Measurements from ENCODE around the gene ZFP30. TPM values are rescaled to one million over a fixed set of nuclear protein-coding genes. Genes with fewer than 3 reads are reported as not detected.

The ZFP30 gene
- total and polyA plus RNA-seq, 2 of the 13 experiments (the other 11 are each of a cell fraction or from before 2014, with no cell fraction given): 3.4 to 19.2 TPM

GRCh38 chr19:37594982-37595382 is 60.3 kb downstream of the ZFP30 start (continued):
- TF ChIP-seq AHDC1 (CRISPR knock-in tag; IDR thresholded peaks at IDR 0.05; ENCODE audit: borderline replicate concordance) (no peak), RNF2 (conservative IDR thresholded peaks at IDR 0.05; ENCODE audit: low read depth) (no peak), ZNF329 (CRISPR knock-in tag; IDR thresholded peaks at IDR 0.05; ENCODE audit: low read depth) (no peak), CAMTA2 (CRISPR knock-in tag; IDR thresholded peaks at IDR 0.05; ENCODE audit: borderline replicate concordance) (no peak), ZNF687 (CRISPR knock-in tag; IDR thresholded peaks at IDR 0.05) (peak; percentile 13; the same call in 1 of the 2 replicates), ZNF646 (CRISPR knock-in tag; IDR thresholded peaks at IDR 0.05) (peak; percentile 71; the same call in 1 of the 2 replicates), ZNF10 (CRISPR knock-in tag; IDR thresholded peaks at IDR 0.05; ENCODE audit: borderline replicate concordance, low read depth) (no peak), ZNF678 (CRISPR knock-in tag; IDR thresholded peaks at IDR 0.05) (no peak), RXRA (CRISPR knock-in tag; IDR thresholded peaks at IDR 0.05) (no peak), ZNF33A (CRISPR knock-in tag; IDR thresholded peaks at IDR 0.05; ENCODE audit: borderline replicate concordance) (no peak), AHR (CRISPR knock-in tag; IDR thresholded peaks at IDR 0.05) (no peak), SETDB1 (CRISPR knock-in tag; IDR thresholded peaks at IDR 0.05; ENCODE audit: borderline replicate concordance) (no peak), RBM22 (optimal IDR thresholded peaks at IDR 0.05; ENCODE audit: low read length) (no peak), ZFYVE20 (CRISPR knock-in tag; IDR thresholded peaks at IDR 0.05; ENCODE audit: borderline replicate concordance, low read depth) (no peak)
